SK-N-SH (cell line): ENCODE data around the gene CA5B.

Experiments used
- TF ChIP-seq, protein P1 (sequence below): fragments of 200-600 bp; sonication (generic); IDR thresholded peaks from 2 replicates; pipeline ENCODE4 v1.6.1; 2017; ENCODE audit warnings: antibody characterized with exemption, mild to moderate bottlenecking, moderate library complexity
- TF ChIP-seq, protein P2 (sequence below): fragments of 150-350 bp; IDR thresholded peaks from 2 replicates; pipeline ENCODE4 v1.6.1; 2017; ENCODE audit warnings: antibody characterized with exemption, low read length, low read depth, borderline replicate concordance

DNA sequence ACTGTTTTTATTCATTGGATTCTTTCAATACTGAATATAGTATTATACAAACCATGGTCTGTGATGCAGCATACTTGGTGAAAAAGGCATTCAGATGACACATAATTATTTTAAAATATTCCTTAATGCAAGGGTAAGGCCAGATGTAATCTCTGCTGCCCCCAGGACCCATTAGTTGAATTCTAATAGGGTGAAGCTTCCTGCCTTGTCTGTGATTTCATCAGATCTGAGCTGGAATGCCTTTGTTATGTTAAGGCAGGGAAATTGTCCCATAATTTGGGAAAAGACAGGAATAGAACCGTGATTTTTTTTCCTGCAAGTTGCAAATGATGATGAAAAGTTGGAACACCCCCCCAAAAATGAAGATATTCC, 78.4 kb downstream of the CA5B start:
- TF ChIP-seq, protein P1, sequence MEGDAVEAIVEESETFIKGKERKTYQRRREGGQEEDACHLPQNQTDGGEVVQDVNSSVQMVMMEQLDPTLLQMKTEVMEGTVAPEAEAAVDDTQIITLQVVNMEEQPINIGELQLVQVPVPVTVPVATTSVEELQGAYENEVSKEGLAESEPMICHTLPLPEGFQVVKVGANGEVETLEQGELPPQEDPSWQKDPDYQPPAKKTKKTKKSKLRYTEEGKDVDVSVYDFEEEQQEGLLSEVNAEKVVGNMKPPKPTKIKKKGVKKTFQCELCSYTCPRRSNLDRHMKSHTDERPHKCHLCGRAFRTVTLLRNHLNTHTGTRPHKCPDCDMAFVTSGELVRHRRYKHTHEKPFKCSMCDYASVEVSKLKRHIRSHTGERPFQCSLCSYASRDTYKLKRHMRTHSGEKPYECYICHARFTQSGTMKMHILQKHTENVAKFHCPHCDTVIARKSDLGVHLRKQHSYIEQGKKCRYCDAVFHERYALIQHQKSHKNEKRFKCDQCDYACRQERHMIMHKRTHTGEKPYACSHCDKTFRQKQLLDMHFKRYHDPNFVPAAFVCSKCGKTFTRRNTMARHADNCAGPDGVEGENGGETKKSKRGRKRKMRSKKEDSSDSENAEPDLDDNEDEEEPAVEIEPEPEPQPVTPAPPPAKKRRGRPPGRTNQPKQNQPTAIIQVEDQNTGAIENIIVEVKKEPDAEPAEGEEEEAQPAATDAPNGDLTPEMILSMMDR = peak; percentile 1; the same call in 1 of the 2 replicates
- TF ChIP-seq, protein P2, sequence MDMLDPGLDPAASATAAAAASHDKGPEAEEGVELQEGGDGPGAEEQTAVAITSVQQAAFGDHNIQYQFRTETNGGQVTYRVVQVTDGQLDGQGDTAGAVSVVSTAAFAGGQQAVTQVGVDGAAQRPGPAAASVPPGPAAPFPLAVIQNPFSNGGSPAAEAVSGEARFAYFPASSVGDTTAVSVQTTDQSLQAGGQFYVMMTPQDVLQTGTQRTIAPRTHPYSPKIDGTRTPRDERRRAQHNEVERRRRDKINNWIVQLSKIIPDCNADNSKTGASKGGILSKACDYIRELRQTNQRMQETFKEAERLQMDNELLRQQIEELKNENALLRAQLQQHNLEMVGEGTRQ = no peak
